KOPT-K1 (cell line): ENCODE data around the gene CEP78.

Source experiments
- H3K27ac ChIP-seq: fragments of 200-600 bp; sonication (generic); 2 replicates; pipeline ENCODE4 v1.5.1; 2016; ENCODE audit warnings: antibody characterized with exemption, mild to moderate bottlenecking, low read depth, low read length; ENCODE audit not compliant: poor library complexity, severe bottlenecking
- H3K36me3 ChIP-seq: fragments of 200-600 bp; sonication (generic); 2 replicates; pipeline ENCODE4 v1.5.1; 2017; ENCODE audit warnings: antibody characterized with exemption, mild to moderate bottlenecking, low read length, moderate library complexity; ENCODE audit not compliant: insufficient read depth
- H3K9me3 ChIP-seq: fragments of 200-600 bp; sonication (generic); 2 replicates; pipeline ENCODE4 v1.5.1; 2017; ENCODE audit warnings: antibody characterized with exemption, low read length, mild to moderate bottlenecking; ENCODE audit not compliant: insufficient read depth, poor library complexity, severe bottlenecking

The CEP78 gene

GRCh38 chr9:78321505-78321904 is 85.6 kb downstream of the CEP78 start:
- Histone ChIP-seq H3K27ac (no peak overlapping the region), H3K9me3 (no peaks in the 10 kb centered on the region), H3K36me3 (peaks cover 94% of the 10 kb centered on the region)

DNA sequence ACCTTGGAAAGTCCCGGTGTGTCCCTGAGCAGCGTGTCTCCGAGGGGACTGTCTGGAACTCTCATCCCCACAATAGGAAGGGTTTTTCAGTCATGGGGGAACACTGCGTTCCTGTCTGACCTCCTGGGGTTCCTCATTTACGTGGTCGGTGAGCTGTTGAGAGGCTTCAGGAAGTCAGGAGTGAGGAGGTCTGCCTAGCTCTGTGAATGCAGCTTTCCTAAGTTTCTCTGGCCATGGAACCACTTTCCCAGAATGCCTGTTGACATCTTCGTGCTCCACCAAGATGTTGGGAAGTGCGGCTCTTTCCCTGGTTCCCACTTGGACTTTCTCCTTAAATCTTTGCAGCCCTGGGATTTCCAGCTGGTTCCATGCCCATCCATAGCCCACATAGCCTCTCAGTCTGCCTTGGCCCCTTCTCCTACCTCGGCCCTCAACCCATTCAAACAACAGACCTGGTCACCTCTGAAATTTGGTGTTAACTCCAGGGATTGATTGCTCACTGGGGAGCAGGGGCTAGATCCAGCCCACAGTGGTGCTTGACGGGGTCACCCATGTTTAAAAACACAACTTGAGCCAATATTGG is 88.3 kb downstream of the CEP78 start:
- no peak overlapping the region for H3K27ac ChIP-seq
- H3K36me3 ChIP-seq, result peaks cover 90% of the 10 kb centered on the region

GRCh38 chr9:78324682-78325081 is 88.8 kb downstream of the CEP78 start:
- Histone ChIP-seq H3K9me3 (no peaks in the 10 kb centered on the region), H3K27ac (no peak overlapping the region), H3K36me3 (peaks cover 89% of the 10 kb centered on the region)

More for the DNA sequence above, 88.3 kb downstream of the CEP78 start:
- H3K9me3 ChIP-seq, result no peaks in the 10 kb centered on the region

DNA sequence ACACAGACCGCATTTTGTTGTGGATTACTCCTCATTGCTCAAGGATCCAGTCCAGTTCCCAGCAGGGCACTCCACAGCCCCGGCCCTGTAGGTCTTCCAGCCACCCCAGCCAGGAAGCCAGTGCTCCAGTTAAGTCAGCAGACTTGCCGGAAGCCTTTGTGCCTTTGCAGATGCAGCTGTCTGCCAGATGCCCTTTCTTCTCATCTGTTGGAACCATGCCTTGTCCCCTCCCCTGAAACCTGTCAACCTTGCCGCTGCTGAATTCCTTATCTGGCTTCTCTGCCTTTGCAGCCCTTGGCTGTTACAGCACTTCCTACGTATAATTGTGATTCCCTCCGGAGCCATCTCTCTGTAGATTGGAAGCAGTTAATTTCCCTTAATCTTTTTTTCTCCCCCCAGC is 89.5 kb downstream of the CEP78 start:
- peaks cover 89% of the 10 kb centered on the region for H3K36me3 ChIP-seq

DNA sequence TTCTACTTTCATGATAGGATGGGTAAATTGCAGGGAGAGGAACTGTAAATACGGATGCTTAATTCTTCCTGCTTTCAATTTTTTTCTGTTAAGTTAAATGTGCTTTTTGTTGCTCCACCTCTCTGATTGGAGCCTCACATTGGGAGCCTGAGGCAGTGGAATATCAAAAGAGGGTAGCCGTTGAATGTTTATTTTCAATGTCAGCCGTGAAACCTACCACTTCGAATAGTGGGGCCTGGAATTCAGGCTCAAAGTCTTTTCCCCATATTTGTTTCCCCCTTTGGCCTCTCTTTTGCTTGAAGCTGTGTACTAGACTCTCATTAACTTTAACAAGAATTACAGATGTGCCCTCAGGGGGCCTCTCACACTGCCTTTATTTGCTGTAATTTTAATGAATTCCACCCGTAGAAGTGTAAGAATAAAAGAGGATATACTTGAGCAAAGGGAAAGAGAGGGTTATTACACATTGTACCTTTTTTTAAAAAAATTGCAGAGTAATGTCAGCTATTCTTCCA is 90.0 kb downstream of the CEP78 start:
- no peaks in the 10 kb centered on the region for H3K9me3 ChIP-seq
- H3K36me3 ChIP-seq, result peaks cover 88% of the 10 kb centered on the region
- H3K27ac ChIP-seq, result no peak overlapping the region

More for the DNA sequence above, 89.5 kb downstream of the CEP78 start:
- no peak overlapping the region for H3K27ac ChIP-seq
- no peaks in the 10 kb centered on the region for H3K9me3 ChIP-seq

DNA sequence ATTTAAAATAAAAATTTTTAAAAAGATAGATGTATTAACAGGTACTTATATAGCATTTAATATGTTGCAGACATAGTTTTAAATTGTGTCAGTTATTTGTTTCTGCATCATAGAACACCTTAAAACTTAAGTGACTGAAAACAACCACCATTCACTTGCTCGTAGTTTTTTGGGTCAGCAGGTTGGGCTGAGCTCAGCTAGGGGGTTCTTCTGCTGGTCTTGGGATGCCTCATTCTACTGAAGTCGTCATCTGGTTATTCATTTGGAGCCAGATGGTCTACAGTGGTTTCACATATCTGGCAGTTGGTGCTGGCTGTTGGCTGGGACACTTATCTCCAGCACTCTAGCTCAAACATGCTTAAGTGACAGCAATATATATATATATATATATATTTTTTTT is 90.7 kb downstream of the CEP78 start:
- Histone ChIP-seq H3K27ac (no peak overlapping the region), H3K36me3 (peaks cover 88% of the 10 kb centered on the region), H3K9me3 (no peaks in the 10 kb centered on the region)
